GM19463 (cell line): ENCODE measurements around the gene MAP3K1.
A peak's percentile ranks its signal among the peaks of the same experiment; 100 is the strongest.

Source experiments
- ATAC-seq: cut with Tn5 transposase; IDR thresholded peaks from one replicate; pipeline ENCODE4 v1.9.1; 2021; ENCODE audit warnings: mild to moderate bottlenecking, moderate library complexity; ENCODE audit not compliant: unreplicated experiment

Gene MAP3K1

GRCh38 chr5:56900395-56900794 lies 85.0 kb downstream of the MAP3K1 start:
- no peak for ATAC-seq

- ATAC-seq: no peak
These were observed 85.7 kb downstream of the MAP3K1 start for GRCh38 chr5:56900858-56901578.

DNA sequence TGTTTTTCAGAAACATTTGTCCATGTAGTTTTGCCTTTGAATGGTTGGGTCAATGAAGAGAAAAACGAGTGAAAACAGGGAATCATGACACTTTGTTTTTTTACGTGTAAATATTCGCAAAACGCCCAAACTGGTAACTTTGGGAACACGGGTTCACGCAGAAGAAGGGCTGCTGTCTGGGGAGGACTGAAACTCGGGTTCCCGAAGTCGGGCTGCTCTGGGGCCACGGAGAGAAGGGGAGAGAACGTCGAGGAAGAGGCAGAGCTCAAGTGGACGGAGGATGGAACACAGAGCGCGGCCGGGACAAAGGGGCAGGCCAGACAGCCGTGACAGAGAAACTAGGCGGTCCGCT lies 93.6 kb downstream of the MAP3K1 start:
- ATAC-seq: peak; percentile 25

GRCh38 chr5:56909294-56910209 lies 94.2 kb downstream of the MAP3K1 start, which contains the start of gene SETD9:
TSS of gene SETD9 (plus strand) at chr5:56909596. CDS start at chr5:56909646, 50 bp downstream.
- ATAC-seq: peak; percentile 87

- peak; percentile 7 for ATAC-seq
These were observed 95.0 kb downstream of the MAP3K1 start for GRCh38 chr5:56910210-56910965.

DNA sequence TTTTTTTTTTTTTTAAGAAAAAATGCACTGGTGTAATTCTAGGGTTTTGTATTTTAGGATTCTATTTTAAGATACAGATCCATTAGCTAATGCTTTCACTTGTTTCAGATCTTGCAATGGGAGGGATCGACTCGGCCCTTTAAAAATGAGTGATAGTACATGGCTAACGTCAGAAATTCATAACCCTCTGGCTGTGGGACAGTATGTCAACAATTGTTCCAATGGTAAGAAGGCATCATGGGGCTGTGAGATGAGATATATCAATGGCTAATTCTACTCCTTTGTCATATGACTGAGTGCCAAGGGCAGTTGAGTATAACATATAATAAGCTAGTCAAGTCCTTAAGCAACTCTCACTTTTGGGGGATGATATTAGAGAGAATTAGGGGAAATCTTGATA lies 98.4 kb downstream of the MAP3K1 start:
- no peak for ATAC-seq

GRCh38 chr5:56914678-56915077 lies 99.3 kb downstream of the MAP3K1 start:
- ATAC-seq: no peak

DNA sequence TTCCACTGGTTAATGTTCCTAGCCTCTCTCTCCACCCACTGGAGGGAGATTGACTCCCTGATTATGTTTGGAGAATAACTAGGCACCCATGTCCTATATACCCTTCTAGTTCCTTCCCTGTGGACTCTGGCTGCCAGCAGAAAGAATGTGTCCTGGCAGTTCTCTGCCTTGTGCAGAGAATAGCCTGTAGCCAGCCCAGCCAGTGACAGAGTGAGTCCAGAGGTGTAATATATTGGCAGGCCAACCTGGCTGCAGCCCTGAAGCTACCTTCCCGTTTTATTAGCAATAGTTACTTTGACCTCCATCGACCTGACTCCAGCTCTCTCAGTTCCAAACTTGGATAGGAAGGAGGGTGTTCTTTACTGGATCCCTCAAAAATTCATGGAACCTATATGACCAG lies 102.2 kb downstream of the MAP3K1 start:
- ATAC-seq: no peak

GRCh38 chr5:56918054-56918453 lies 102.7 kb downstream of the MAP3K1 start:
- no peak for ATAC-seq

- no peak for ATAC-seq
These were observed 104.8 kb downstream of the MAP3K1 start for GRCh38 chr5:56919942-56920662.

DNA sequence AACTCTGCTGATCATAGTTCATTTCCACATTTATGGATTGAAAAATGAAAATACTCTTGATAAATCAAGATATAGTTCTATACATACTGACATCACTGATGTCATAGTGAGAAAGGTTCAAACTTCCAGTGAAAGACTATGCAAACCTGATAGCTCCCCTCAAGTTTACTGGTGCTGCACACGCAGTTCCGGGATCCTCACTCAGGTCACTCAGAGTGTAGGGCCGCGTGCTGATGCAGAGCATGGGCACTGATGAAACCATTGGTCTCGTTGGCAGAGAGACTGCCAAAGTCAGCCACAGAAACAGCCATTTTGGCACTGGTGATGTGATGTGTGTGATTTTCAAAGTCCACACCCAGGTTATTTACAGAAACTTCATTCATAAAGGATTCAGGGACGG lies 107.6 kb downstream of the MAP3K1 start:
- no peak for ATAC-seq

DNA sequence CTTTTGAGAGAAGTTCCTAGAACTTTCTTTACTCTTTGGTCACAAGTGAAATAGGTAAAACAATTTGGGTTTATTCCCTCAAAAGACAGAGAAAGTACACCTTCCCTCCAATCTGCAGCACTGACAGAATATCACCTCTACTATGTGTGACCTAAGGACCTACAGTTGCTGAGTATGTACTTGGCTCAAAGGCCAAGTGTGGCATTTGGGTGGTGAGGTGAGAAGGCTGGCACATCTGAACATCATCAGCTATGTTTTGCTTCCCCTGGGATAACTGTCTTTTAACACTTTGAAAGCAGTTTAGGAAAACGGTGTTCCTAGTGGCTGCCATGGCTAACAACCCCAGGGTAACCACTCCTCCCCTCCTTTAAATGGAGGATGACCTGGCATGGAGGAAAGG lies 119.0 kb downstream of the MAP3K1 start:
- ATAC-seq: no peak

GRCh38 chr5:56938858-56939257 lies 123.5 kb downstream of the MAP3K1 start:
- no peak for ATAC-seq

- ATAC-seq: no peak
These were observed 126.6 kb downstream of the MAP3K1 start for GRCh38 chr5:56941981-56942380.
